Stimulated activated naive CD4-positive, alpha-beta T cell (primary cell): Measurements from ENCODE around the gene SPARCL1.
A peak's percentile ranks its signal among the peaks of the same experiment; 100 is the strongest.
"Not testable (repeated sequence)": the region's sequence is repeated elsewhere in the genome, so short reads cannot be mapped to it uniquely, and the experiment has no call there.

ENCODE experiments used
- DNase-seq, 6 experiments: peaks; one replicate each; lab custom pipeline; 2025; lab: John Stamatoyannopoulos, UW

Gene SPARCL1

DNA sequence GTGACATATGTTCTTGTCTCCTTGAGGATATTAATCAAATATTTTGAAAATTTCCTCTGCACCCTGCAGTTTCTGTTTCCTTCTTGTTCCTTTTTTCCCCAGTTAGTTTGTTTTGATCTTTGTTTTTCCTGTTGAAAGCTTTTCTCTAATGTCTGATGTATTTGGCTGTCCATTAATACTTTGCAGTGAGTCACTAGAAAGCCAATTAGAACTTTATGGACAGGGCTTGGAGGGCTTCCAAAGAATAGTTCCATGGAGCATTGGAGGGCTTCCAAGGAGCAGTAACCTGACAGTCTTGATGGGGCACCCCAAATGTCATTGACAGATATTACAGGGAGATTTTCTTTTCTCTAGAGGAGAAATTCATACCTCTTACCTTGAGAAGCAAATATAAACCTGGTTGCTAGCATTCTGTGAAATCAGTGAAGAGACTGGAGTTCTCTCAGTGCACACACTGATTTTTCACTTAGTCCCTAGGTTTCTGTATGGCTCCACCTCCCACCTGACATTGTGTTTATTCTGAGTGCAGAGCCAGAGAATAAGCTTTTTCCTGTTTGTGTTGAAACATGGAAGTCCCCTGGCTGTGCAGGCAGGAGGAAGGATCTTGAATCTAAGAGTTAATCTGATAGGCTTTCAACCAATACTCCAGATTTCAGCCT is 26.5 kb downstream of the SPARCL1 start:
- no peak for DNase-seq

DNA sequence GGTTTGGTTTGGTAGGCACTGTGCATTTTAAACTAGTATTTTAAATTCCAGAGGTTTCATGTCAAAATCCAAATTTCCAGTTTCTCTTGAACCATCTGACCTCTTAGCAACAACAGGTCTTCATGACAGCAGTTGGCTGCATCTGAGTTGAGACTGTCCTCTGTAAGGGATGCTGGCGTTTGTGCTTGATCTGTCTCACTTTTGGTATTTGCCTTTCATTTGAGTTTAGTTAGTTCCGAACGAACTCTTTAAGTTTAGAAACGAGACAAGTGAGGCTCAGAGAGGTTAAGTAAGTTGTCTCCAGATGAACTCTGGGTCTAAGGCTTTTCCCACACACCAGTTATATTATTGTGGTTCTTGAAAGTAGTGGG is 29.1 kb downstream of the SPARCL1 start:
- no peak for DNase-seq

DNA sequence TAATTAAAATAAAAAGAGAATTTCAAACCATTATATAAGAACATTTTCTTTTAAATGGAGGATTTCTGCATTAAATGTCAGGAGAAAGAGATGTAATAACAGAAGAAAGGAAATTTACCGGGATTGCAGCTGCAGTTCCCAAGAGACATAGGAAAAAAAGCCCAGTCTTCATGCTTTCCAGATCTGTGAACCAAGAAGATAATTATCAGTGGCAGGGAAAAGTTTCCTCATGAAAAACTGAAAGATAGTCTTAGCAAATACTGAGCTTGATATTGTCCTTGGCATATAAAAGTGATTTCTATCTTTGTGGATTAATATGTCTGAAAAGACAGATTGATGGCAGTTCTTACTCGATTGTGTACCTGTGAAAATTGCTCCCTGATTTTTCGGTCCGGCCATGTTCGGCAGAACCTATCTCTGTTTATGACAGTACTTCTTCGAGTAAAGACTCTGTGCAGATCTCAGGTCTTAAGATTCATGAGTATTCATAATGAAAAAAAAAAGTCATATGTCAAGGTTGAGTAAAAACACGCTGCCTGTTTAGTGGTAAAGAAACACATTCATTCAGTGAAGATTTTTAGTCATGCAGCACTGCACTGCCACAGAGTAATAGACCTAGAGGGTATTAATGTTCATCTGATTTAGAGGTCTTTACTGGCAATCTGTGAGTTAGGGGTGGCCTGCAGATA is 29.6 kb downstream of the SPARCL1 start:
- DNase-seq = no peak

DNA sequence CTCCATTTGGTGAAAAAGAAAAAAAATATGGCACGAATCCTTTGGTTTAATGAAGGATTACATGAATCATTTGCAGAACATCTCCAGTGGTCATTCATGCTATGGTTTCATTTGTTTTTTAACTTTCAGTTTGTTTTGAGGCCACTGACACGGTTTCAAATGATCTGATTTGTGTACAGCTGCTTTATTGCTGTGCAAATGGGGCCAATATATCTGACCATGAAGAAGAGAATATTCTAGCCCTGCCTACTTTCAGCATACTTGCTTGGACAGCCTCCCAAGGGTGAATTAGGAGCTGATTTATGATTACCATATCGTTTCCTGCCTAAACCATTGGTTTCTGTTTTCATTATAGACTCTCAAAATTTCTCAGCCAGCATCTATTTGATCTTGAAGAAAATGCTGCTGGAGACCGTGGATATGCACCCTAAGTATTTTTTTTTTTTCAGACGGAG is 30.7 kb downstream of the SPARCL1 start:
- no peak for DNase-seq

DNA sequence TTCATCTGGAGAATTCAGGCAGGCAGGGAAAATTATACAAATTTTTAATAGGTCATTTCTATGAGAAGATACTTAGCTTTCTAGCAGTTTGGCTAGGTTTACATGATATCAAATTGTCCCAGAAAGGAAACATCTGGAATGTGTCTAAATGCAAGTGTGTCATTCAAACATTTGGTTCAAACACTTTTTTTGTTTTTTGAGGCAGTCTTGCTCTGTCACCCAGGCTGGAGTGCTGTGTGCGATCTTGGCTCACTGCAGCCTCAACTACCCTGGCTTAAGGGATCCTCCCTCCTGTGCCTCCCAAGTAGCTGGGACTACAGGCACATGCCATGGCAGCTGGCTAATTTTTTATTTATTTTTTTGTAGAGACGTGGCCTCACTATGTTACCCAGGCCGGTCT is 31.6 kb downstream of the SPARCL1 start:
- DNase-seq = no peak

DNA sequence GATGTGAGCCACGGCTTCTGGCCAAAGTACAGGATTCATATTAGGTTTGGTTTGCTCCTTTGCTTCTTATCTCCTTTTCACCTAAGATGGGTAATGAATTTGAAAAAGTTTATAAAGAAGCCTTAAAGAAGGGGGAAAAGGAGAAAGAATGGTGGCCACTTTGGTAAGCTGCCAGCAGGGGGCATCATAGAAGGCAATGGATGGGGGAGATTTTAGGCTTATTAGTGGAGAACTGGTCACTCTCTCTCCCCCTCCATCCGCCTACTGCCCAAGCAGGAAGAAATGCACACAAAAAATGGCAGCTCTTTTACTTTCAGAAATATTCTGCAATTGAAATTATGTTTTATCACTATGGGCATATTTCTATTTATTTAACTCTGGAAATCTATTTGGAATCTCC is 32.0 kb downstream of the SPARCL1 start:
- no peak for DNase-seq

DNA sequence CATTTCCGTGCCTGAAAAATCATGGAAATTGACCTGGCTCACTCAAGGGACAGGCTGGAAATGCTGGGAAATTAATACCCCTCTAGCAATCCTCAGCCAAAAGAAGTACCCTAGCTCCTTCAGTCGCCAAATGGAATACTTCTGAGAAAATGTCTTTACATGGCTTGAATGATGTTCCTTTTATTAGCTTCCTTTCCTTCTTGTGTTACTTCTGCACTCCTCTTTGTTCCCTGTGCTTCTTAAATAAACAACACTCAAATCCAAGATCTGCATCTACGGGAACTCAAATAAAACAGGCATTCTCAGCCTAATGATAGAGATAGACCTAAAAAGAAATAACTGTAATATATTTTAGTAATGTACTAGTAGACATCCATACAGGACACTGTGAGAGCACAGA is 36.1 kb downstream of the SPARCL1 start:
- no peak for DNase-seq

DNA sequence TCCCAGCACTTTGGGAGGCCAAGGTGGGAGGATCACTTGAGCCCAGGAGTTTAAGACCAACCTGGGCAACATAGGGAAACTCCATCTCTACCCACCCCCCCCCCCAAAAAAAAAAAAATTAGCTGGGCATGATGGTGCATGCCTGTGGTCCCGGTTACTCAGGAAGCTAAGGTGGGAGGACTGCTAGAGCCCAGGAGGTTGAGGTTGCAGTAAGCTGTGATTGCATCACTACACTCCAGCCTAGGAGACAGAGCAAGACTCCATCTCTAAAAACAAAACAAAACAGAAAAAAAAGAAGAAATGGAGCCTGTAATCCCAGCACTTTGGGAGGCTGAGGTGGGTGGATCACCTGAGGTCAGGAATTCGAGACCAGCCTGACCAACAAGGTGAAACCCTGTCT is 37.3 kb downstream of the SPARCL1 start:
- DNase-seq = not testable (repeated sequence)

DNA sequence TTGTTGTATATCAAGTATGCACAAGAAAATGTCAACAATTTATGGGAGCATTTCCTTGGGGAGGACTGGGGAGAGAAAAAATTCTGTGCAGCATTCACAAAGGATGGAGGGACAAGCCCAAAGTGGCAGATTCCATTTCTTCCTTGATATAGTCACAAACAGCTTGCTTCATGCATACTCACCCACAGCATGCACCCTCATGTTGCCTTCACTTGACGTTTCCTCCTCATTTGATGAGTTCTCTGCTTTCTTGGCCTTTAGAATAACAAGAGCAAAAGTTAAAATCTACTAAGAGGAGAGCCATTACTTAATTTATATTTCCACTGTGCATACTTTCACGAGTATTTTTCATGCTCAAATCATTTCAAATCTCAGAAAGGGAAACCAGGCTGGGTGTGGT is 37.7 kb downstream of the SPARCL1 start:
- no peak for DNase-seq

DNA sequence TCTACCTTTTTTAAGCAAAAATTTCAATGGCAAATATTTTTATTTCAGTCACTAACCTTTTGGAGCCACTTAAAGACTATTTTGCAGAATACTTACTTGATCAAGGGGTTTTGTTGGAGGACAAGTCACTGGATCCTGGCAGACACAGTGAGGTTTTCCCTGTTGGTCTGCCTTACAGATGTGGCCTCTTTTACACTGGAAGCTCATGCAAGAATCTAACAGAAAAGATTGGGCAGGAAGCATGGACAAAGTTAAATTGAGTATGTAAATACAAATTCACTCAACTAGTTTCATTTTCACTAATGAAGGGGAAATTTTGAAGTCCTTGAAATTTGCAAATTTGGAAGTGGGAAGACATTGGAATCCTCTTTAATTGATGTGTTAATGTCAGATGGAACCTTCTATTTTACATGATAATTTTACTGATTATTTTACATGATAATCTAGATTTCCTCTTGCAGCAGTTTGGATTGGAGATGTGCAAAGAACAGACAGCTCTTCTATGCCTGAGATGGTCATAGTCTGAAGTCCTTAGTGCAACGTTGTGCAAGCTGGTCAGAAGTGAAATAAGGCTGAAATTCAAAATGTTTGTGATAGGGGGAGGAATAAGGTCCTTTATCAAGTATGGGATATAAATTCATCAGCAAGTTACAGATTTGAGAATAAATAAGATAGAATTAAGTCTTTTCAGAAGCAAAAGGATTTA is 38.4 kb downstream of the SPARCL1 start:
- DNase-seq = no peak

DNA sequence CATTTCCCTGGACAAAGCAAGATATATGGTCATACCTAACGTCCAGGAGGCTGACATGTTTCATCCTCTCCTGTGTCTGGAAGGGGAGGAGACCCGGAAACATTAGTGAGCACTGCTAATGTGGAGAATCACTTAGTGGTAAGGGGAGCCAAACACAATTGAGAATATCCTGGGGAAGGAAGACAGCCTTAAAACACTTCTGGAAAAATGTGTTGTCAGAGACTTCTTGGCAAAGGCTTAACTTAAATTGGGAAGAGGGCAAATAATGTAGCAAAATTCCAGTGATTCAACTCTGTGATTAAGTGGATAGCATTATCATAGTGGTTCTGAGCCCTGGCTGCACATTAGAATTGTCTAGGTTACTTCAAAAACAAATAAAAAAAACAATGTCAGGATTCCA is 39.5 kb downstream of the SPARCL1 start:
- DNase-seq = no peak

DNA sequence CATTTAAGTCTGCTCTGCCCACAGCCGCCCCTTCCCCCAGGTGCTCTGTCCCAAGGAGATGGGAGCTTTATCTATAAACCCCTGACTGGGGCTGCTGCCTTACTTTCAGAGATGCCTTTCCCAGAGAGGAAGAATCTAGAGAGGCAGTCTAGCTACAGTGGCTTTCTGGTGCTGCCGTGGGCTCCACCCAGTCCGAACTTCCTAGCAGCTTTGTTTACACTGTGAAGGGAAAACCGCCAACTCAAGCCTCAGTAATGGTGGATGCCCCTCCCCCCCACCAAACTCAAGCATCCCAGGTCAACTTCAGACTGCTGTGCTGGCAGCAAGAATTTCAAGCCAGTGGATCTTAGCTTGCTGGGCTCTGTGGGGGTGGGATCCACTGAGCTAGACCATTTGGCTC is 40.5 kb downstream of the SPARCL1 start:
- DNase-seq = not testable (repeated sequence)

DNA sequence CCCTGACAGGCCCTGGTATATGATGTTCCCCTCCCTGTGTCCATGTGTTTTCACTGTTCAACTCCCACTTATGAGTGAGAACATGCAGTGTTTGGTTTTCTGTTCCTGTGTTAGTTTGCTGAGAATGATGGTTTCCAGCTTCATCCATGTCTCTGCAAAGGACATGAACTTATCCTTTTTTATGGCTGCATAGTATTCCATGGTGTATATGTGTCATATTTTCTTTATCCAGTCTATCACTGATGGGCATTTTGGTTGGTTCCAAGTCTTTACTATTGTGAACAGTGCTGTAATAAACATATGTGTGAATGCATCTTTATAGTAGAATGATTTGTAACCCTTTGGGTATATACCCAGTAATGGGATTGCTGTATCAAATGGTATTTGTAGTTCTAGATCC is 45.9 kb downstream of the SPARCL1 start:
- DNase-seq = not testable (repeated sequence)

DNA sequence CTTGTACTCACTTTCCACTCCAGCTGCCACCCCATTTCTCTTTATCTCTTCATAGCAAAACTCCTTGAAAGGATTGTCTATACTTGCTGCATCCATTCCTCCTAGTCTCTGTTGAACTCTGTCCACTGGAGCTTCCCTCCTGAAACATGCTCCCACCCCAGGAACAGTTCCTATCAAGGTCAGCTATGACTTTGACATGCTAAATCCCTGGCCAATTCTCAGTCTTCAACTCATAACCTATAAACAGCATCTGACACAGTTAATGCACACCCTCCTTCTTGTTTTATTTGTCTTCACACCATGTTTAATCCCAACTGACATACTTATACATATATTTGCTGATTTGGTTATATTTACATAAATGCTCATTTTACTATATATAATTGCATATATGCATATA is 47.8 kb downstream of the SPARCL1 start:
- no peak for DNase-seq

DNA sequence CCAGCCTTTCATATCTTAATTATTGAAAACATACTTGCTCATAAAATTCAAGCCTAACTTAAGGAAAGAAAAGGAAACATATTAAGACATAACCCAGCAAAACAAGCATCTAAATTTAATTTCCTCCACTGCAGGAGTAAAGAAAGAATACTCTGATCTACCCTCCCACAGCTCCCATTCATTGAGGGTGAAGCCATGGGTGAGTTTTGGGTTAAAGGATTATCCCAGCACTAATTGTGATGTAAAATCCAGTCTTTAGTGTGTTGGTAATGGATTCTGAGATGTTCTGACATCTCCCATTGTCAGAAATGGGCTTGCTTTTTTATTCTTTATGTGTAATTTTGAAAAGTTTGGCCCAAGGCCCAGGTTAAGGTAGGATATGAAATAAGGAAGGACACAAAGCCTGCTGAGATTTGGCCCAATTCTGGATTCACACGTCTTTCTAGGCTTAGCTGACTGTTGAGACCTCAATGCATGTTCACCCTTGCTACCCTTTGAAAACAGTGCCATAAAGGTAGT is 50.4 kb downstream of the SPARCL1 start:
- no peak for DNase-seq

DNA sequence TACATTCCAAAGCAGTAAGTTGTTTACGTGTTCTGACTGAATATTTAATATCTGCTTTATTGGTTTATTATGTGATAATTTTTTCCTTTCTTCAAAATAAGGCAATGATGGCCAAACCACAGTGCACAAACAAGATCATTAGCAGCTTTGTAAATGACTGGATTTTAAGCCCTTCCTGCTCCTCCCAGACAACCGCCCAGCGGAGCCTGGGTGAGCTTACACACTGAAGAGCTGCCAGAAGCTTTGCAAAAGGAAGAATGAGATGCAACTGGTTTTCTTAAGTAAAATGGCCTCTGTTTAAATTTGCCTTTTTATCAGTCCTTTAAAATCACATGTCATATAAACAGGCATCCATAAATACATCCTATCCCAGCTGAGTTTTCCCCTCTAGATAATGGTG is 52.2 kb downstream of the SPARCL1 start:
- DNase-seq = no peak

DNA sequence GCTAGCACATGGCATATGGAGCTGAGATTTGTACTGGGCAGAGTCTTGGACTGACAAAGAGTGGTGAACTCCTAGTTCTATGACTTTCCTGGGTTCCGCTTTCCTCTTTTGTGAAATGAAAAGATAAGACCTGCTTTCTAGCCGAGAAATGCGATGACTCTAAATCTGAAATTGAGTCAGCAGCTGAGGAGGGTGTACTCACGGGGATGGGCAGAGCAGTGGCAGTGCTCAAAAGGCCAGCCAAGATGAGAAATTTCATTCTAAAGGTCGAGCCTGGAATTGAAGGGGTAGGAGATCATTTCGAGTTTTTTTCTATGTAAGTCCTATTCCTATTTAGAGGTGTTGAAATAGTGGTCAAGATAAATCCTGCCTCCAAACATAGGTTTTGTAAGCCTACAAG is 59.8 kb downstream of the SPARCL1 start:
- DNase-seq = no peak

DNA sequence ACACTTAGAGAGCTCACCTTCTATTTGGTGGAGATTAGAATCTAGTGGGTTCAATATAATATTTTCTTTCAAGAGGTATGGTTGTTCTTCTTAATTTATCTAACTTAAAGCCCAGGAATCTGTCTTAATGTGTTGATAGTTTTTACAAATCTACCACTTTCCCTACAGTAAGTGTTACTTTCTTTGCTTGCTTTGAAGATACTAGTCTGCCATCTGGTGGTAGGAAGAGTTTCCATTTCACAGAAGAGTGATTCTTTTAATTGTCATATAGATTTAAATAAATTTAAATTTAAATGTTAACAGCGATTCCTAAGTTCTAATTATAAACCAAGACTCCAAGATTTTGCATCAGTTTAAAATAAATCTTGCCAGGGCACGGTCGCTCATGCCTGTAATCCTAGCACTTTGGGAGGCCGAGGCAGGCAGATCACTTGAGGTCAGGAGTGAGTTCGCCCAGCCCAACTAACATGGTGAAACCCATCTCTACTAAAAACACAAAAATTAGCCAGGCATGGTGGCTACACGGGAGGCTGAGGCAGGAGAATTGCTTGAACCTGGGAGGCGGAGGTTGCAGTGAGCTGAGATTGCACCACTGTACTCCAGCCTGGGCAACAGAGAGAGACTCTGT is 63.3 kb downstream of the SPARCL1 start:
- DNase-seq = peak in 3 of 6 experiments; percentile 1 to 38 (median 34)

DNA sequence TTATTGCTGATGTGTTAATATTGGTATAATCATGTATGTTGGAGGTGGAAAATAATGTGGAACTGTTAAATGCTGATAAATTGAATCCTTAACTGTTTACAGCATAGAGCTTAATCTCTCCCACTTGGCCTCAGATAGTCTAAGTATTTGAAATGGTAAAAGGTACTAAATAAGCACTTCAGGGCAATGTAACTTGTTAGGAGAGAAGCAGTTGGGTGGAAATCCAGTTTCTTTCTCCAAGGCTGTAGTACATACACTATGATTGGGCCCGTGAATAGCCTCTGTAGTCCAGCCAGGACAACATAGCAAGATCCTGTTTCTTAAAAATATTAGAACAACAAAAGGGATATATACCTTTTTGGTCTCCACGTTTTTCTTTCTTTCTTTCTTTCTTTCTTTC is 67.1 kb downstream of the SPARCL1 start:
- no peak for DNase-seq

DNA sequence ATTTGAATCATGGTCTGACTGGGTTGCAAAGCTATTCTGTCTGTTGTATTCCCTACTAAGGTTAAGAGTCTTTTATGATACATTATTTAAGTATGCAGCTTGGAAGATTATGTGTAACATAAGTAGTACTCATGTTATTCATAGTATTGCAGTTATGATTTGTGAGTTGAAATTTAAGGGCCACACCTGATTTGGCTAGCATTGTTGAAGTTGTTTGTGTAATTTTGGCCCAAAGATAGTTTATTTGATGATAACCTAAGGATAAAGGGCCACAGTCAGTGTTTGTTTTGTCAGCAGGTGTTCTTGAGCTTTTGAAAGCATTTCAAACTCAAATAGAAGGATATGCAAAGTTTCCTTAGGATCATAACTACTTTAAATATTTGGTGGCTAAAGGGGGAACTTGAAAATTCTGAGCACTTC is 67.9 kb downstream of the SPARCL1 start:
- no peak for DNase-seq

DNA sequence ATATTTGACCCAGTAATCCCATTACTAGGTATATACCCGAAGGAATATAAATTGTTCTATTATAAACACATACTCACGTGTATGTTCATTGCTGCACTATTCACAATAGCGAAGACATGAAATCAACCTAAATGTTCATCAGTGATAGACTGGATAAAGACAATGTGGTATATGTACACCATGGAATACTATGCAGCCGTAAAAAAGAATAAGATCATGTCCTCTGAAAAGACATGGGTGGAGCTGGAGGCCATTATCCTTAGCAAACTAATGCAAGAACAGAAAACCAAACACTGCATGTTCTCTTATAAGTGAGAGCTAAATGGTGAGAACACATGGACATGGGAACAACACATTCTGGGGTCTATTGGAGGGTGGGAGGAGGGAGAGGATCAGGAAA is 70.3 kb downstream of the SPARCL1 start:
- no peak for DNase-seq

DNA sequence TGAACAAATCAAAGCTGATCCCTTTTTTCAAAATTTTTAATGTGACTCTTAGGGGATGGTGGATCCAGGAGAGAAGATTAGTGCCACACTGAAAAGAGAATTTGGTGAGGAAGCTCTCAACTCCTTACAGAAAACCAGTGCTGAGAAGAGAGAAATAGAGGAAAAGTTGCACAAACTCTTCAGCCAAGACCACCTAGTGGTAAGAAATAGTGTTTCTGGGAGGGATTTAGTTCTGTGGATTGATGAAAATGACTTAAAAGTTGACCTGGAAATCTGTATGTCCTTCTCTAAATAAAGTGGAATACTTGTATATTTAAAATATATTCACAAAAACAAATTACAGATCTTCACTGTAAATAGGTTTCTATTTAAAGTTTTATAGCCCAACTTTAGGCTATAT is 77.6 kb downstream of the SPARCL1 start:
- no peak for DNase-seq

DNA sequence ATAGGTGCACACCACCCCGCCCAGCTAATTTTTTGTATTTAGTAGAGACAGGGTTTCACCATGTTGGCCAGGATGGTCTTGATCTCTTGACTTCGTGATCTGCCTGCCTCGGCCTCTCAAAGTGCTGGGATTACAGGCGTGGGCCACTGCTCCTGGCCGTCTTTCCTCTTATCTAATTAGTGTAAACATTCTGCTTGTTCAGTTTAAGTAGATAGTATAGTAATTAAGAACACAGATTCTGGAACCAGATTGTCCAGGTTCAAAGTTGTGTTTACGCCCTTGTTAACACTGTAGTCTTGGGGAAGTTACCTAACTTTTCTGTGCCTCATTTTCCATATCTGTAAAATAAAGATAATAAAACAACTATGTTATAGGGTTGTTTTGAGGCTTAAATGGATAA is 82.8 kb downstream of the SPARCL1 start:
- DNase-seq = not testable (repeated sequence)
